HG03039 (cell line): ENCODE data around the gene NIT2.

Experiments
- ATAC-seq: cut with Tn5 transposase; IDR thresholded peaks from one replicate; pipeline ENCODE4 v1.9.1; 2021; ENCODE audit warnings: mild to moderate bottlenecking, moderate library complexity; ENCODE audit not compliant: unreplicated experiment

The NIT2 gene

GRCh38 chr3:100395679-100396431 is 61.3 kb downstream of the NIT2 start:
- no peak for ATAC-seq

GRCh38 chr3:100396967-100397366 is 62.4 kb downstream of the NIT2 start:
- no peak for ATAC-seq

- no peak for ATAC-seq
Observed at GRCh38 chr3:100399341-100400071, 64.9 kb downstream of the NIT2 start.

GRCh38 chr3:100400419-100400779 is 65.8 kb downstream of the NIT2 start:
- ATAC-seq = peak; percentile 15

- ATAC-seq = peak; percentile 91
Observed at GRCh38 chr3:100400780-100401673, 66.5 kb downstream of the NIT2 start, which contains the start of the genes LNP1 and TOMM70. Gene LNP1 (plus strand): TSS chr3:100401539. CDS start chr3:100429730, 28,191 bp downstream. Gene TOMM70 (minus strand): TSS chr3:100401089. CDS start chr3:100400949, 140 bp downstream.

- peak; percentile 11 for ATAC-seq
Observed at GRCh38 chr3:100401674-100402041, 67.1 kb downstream of the NIT2 start.

GRCh38 chr3:100402256-100402655 is 67.7 kb downstream of the NIT2 start:
- ATAC-seq = no peak

GRCh38 chr3:100402891-100403290 is 68.3 kb downstream of the NIT2 start:
- ATAC-seq = no peak

GRCh38 chr3:100403362-100404249 is 69.0 kb downstream of the NIT2 start:
- ATAC-seq = no peak

- no peak for ATAC-seq
Observed at GRCh38 chr3:100404250-100404548, 69.6 kb downstream of the NIT2 start.

GRCh38 chr3:100407164-100407563 is 72.6 kb downstream of the NIT2 start:
- ATAC-seq = no peak

- no peak for ATAC-seq
Observed at GRCh38 chr3:100407977-100408532, 73.5 kb downstream of the NIT2 start.
